Measurements from ENCODE around the gene PTPRA. TPM values are rescaled to one million over a fixed set of nuclear protein-coding genes. Genes with fewer than 3 reads are reported as not detected.

The PTPRA gene
- total and polyA plus RNA-seq, 2 of the 13 experiments (the other 11 are each of a cell fraction or from before 2014, with no cell fraction given) = 47.2 to 127 TPM

DNA sequence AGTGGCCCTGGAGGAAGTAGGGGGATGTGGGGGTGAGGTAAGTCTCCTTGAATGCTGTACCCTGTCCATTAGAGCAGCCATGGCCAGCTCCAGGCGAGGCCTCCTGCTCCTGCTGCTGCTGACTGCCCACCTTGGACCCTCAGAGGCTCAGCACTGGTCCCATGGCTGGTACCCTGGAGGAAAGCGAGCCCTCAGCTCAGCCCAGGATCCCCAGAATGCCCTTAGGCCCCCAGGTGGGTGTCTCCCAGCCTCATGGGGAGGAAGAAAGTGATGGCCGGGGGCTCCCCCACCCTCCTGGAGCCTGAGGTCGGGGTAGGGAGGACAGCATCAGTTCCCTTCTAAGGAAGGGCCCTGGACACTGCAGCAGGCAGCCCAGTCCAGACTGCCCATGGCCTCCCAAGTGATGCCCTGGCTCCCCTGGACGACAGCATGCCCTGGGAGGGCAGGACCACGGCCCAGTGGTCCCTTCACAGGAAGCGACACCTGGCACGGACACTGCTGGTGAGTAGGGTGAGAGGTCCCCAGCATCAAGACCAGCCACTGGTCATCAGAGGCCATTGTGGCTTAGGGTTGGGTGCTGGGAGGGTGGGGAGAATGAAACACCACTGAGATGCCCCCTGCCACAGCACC is 171.2 kb downstream of the PTPRA start (continued):
- TF ChIP-seq, protein P1, sequence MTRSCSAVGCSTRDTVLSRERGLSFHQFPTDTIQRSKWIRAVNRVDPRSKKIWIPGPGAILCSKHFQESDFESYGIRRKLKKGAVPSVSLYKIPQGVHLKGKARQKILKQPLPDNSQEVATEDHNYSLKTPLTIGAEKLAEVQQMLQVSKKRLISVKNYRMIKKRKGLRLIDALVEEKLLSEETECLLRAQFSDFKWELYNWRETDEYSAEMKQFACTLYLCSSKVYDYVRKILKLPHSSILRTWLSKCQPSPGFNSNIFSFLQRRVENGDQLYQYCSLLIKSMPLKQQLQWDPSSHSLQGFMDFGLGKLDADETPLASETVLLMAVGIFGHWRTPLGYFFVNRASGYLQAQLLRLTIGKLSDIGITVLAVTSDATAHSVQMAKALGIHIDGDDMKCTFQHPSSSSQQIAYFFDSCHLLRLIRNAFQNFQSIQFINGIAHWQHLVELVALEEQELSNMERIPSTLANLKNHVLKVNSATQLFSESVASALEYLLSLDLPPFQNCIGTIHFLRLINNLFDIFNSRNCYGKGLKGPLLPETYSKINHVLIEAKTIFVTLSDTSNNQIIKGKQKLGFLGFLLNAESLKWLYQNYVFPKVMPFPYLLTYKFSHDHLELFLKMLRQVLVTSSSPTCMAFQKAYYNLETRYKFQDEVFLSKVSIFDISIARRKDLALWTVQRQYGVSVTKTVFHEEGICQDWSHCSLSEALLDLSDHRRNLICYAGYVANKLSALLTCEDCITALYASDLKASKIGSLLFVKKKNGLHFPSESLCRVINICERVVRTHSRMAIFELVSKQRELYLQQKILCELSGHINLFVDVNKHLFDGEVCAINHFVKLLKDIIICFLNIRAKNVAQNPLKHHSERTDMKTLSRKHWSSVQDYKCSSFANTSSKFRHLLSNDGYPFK (CRISPR knock-in tag; IDR thresholded peaks at IDR 0.05; ENCODE audit: borderline replicate concordance) = peak; percentile 1; the same call in 1 of the 2 replicates
- TF ChIP-seq PAF1 (CRISPR knock-in tag; IDR thresholded peaks at IDR 0.05) (0 out of 2 replicates have a peak, but pooled peaks have one; percentile 63), NRL (CRISPR knock-in tag; IDR thresholded peaks at IDR 0.05; ENCODE audit: borderline replicate concordance) (peak; percentile 74; the same call in 1 of the 2 replicates), ZNF839 (CRISPR knock-in tag; IDR thresholded peaks at IDR 0.05; ENCODE audit: borderline replicate concordance) (no peak), CENPT (CRISPR knock-in tag; IDR thresholded peaks at IDR 0.05; ENCODE audit: low read depth) (peak; percentile 32; the same call in 1 of the 2 replicates), SMYD3 (CRISPR knock-in tag; IDR thresholded peaks at IDR 0.05) (no peak), AGO1 (IDR thresholded peaks at IDR 0.05; ENCODE audit: low read depth, low read length, poor library complexity, severe bottlenecking) (peak; percentile 74), AGO2 (optimal IDR thresholded peaks at IDR 0.05; ENCODE audit: low read depth, low read length) (peak; percentile 90), PITX1 (CRISPR knock-in tag; IDR thresholded peaks at IDR 0.05) (0 out of 2 replicates have a peak, but pooled peaks have one; percentile 14), SSRP1 (CRISPR knock-in tag; IDR thresholded peaks at IDR 0.05) (no peak), ZBTB38 (CRISPR knock-in tag; IDR thresholded peaks at IDR 0.05) (0 out of 2 replicates have a peak, but pooled peaks have one; percentile 40)
- TF ChIP-seq, protein P2, sequence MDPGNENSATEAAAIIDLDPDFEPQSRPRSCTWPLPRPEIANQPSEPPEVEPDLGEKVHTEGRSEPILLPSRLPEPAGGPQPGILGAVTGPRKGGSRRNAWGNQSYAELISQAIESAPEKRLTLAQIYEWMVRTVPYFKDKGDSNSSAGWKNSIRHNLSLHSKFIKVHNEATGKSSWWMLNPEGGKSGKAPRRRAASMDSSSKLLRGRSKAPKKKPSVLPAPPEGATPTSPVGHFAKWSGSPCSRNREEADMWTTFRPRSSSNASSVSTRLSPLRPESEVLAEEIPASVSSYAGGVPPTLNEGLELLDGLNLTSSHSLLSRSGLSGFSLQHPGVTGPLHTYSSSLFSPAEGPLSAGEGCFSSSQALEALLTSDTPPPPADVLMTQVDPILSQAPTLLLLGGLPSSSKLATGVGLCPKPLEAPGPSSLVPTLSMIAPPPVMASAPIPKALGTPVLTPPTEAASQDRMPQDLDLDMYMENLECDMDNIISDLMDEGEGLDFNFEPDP (CRISPR knock-in tag; conservative IDR thresholded peaks at IDR 0.05) = no peak
